Brain pericyte (primary cell): ENCODE measurements around the gene PTPRN2.
"Not testable (repeated sequence)": the region's sequence is repeated elsewhere in the genome, so short reads cannot be mapped to it uniquely, and the experiment has no call there.

Source experiments
- DNase-seq: peaks from one replicate; pipeline ENCODE4 v3.0.0-alpha.2; 2012; ENCODE audit warnings: low read depth, low spot score

The PTPRN2 gene

DNA sequence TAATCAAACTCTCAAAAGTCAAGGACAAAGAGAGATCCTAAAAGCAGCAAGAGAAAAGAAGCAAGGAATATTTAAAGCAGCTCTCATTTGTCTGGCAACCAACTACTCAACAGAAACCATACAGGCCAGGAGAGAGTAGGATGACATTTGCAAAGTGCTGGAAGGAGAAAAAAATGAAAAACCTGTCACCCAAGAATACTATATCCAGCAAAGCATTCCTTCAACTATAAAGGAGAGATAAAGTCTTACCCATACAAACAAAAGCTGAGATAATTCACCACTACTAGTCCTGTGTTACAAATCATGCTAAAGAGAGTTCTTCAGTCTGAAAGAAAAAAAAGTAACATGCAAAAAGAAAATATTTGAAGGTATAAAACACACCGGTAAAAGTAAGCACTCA is 357.7 kb downstream of the PTPRN2 start:
- no peak for DNase-seq

- DNase-seq = no peak
These were observed 358.6 kb downstream of the PTPRN2 start for GRCh38 chr7:158228986-158229385.

DNA sequence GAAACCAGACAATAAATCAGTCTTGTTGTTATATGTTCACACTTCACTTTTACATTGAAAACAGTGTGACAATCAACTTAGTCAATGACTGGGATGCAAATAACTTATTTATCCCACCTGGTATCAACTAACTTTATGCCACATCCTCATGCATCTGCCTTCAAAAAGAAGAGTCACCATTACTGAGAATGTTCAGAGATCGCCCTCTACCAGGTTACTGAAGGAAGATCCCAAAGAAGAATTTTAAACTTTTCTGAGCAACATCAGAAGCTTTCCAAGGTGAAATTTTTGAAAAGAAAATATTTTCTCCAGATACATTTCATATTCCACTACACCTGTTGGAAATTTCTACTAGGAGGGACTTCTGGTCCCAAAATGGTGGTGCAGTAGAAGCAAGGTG is 359.5 kb downstream of the PTPRN2 start:
- no peak for DNase-seq

DNA sequence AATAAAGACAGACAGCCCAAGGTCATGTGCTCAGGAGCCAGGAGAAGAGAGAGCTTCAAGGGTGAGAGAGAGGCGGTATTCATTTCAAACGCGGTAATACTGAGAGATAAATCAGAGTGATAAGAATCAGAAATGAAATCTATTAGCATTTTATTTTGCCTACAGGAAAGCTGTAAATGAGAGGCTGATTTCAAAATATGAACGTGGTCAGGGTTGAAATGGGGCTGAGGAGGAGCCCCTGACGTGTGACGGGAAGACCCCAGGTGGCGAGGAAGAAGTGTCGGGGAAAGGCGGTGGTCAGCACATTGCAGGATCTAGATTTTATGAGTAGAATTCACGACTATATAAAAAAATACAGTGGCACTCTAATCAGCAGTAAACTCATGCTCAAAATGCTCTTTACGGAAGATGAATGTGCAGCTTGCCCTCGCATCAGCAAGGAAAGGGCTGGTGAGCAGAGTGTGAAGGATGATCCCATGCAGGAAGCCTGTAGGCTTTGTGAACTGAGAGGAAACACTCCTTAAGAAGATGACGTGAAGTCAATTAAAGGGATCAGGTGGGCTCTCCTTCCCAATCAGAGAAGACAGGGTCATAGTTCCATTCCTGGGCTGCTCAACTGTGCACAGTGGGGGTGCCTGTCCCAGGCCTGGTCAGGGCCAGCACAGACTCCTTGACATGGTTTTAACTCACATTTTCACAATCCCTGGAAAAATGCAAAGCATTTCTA is 360.2 kb downstream of the PTPRN2 start:
- no peak for DNase-seq

GRCh38 chr7:158216198-158216597 is 371.4 kb downstream of the PTPRN2 start:
- DNase-seq = no peak

GRCh38 chr7:158209435-158209834 is 378.2 kb downstream of the PTPRN2 start:
- DNase-seq = no peak

DNA sequence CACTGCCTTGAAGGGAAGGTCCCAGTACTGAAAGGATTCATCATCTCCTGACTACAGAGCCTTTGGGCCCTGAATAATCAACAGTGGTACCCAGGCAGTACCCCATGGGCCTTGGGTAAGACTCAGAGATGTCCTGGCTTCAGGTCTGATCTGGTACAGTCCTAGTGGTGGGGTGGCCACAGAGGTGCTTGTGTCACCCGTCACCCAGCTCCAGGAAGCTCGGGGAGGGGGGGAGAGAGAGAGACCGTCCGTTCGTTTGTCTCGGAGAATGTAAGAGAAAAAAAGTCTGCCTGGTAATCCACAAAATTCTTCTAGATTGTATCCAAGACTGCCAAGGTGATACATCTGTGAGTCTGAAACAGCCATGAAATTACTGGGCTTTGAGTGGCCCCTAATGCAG is 381.3 kb downstream of the PTPRN2 start:
- DNase-seq = no peak

- DNase-seq = no peak
These were observed 383.2 kb downstream of the PTPRN2 start for GRCh38 chr7:158204453-158204852.

GRCh38 chr7:158203948-158204347 is 383.7 kb downstream of the PTPRN2 start:
- not testable (repeated sequence) for DNase-seq

- no peak for DNase-seq
These were observed 393.2 kb downstream of the PTPRN2 start for GRCh38 chr7:158194365-158194900.

GRCh38 chr7:158193446-158193845 is 394.2 kb downstream of the PTPRN2 start:
- no peak for DNase-seq

- no peak for DNase-seq
These were observed 394.7 kb downstream of the PTPRN2 start for GRCh38 chr7:158192956-158193355.

GRCh38 chr7:158192184-158192835 is 395.3 kb downstream of the PTPRN2 start:
- DNase-seq = no peak

DNA sequence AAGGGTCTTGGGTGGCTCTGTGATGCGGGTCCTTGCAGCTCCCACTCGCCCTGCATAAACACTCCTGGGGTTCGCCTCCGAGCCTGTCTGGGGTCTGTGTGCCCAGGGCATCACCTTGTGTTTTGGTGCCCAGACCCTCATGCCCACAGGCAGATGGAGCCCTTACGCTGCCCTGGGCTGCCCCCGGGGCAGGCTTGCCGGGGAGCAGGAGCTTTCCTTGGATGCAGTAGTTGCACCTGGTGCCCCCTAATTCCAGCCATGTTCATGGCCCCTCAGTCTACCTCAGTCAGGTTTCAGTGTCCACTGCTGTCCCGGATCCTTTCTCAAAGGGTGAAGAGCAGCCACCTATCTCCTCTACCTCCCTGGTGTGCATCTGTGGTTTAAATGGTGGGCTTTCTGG is 396.0 kb downstream of the PTPRN2 start:
- no peak for DNase-seq

DNA sequence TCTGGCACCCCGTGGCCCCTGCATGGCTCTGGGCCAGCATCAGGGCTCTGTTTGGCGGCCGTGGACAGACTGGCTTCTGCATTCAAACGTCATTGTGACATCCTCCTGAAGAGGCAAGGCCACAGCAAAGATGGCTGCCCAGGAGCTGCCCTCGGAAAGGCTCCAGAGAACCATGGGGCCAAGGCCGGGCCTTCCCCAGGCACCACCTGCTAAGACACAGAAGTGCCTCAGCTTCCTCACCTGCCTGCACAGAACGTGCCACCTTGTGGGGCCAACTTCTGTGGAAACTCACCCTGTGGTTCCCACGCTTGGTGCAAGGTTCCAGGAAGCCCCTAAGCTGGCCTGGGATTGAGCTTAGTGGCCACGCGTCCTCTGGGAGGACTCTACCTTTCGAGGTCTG is 396.9 kb downstream of the PTPRN2 start:
- DNase-seq = no peak

DNA sequence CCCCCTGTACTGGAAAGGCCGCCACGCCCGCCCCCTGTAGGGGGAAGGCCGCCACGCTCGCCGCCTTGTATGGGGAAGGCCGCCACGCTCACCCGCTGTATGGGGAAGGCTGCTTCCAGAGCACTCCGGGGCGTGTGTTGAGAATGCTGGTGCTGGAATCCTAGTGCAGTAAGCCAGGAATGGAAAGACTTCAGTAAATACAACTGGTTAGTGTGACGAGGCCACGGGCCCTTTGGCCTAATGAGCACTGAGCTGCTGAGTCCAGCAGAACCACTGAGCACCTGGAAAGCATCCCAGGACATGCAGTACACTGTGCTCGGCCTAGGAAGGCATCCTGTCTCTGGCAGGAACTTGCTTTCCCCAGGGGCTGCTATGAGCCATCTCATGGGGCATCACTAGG is 398.9 kb downstream of the PTPRN2 start:
- no peak for DNase-seq

GRCh38 chr7:158187694-158187994 is 400.0 kb downstream of the PTPRN2 start:
- DNase-seq = no peak

- no peak for DNase-seq
These were observed 400.5 kb downstream of the PTPRN2 start for GRCh38 chr7:158186864-158187693.

GRCh38 chr7:158186406-158186805 is 401.2 kb downstream of the PTPRN2 start:
- no peak for DNase-seq

DNA sequence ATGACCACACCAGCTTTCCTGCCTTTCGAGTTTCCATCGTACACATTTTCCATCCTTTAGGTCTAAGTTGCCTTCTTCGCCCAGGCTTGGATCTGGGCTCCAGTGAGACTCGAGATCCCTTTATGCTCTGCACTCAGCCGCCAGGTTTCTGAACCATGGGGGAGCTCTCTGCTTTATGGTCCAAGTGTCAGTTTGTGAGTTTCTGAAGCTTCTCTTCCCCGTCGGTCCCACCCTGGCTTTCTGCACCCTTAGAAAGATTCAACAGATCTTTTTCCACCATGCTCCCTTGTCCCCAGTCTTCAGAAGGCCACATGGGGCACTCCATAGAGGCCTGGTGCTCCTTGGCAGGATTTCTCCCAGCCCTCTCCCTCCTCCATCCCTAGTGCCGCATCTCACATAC is 402.0 kb downstream of the PTPRN2 start:
- no peak for DNase-seq

DNA sequence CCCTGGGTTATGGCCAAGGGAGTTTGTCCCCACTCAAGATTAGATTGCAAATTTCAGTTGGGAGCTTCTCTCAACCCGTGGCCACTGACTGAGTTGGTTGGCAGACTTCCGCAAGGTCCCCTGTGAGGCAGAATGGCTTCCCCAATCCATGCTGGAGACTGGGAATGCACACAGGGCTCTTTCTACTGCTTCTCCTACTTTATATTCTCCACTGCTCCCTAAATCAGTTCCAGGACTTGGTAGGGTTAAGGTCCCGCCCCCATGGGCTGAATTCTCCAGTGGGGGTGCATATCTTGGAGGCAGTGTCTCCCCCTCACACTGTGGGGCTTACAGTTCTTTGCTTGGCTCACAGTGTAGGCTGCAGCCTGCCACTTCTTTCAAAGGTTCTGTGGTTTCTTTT is 404.2 kb downstream of the PTPRN2 start:
- DNase-seq = no peak

- DNase-seq = no peak
These were observed 411.0 kb downstream of the PTPRN2 start for GRCh38 chr7:158176561-158177173.
